Measurements from ENCODE around the gene DCLRE1C. TPM values are rescaled to one million over a fixed set of nuclear protein-coding genes. Genes with fewer than 3 reads are reported as not detected.
A peak's percentile ranks its signal among the peaks of the same experiment; 100 is the strongest.

DCLRE1C gene
- total and polyA plus RNA-seq, 2 experiments from 2014 or later = 7.8 to 8.0 TPM

GRCh38 chr10:14904864-14905263, 49.0 kb downstream of the DCLRE1C start:
- no peak overlapping the region for H3K4me3 ChIP-seq
- H3K9me2 ChIP-seq (replicated peaks; ENCODE audit: insufficient read depth) = no peaks in the 10 kb centered on the region
- no peak for DNase-seq (ENCODE audit: low spot score)
- no peaks in the 10 kb centered on the region for H4K20me1 ChIP-seq (ENCODE audit: insufficient read depth, poor library complexity, severe bottlenecking)
- no peaks in the 10 kb centered on the region for H3K4me1 ChIP-seq (ENCODE audit: insufficient read depth)
- H2AFZ ChIP-seq = no peak overlapping the region
- H3K36me3 ChIP-seq (replicated peaks; ENCODE audit: insufficient read depth, low read depth) = no peaks in the 10 kb centered on the region
- no peak overlapping the region for H3K27ac ChIP-seq
- WGBS (ENCODE audit: low lambda C conversion rate, missing lambda C conversion rate) = 97% methylated on average over 2 of the region's 2 CpGs
- no peaks in the 10 kb centered on the region for H3K9me3 ChIP-seq (ENCODE audit: low read depth)
- no peaks in the 10 kb centered on the region for H3K27me3 ChIP-seq
- TF ChIP-seq EZH2 (IDR thresholded peaks at IDR 0.05; ENCODE audit: borderline replicate concordance) (no peak), EZH2phosphoT487 (IDR thresholded peaks at IDR 0.05; ENCODE audit: low read depth, severe bottlenecking, unreplicated experiment) (no peak), CTCF (IDR thresholded peaks at IDR 0.05; ENCODE audit: poor library complexity) (no peak)
- H3K4me2 ChIP-seq = no peak overlapping the region
- H3K79me2 ChIP-seq = no peaks in the 10 kb centered on the region

- TF ChIP-seq CTCF (IDR thresholded peaks at IDR 0.05; ENCODE audit: poor library complexity) (peak; percentile 43), EZH2phosphoT487 (IDR thresholded peaks at IDR 0.05; ENCODE audit: low read depth, severe bottlenecking, unreplicated experiment) (no peak), EZH2 (IDR thresholded peaks at IDR 0.05; ENCODE audit: borderline replicate concordance) (no peak)
- no peak overlapping the region for H3K27ac ChIP-seq
- 53% methylated on average over 1 of the region's 1 CpG for WGBS (ENCODE audit: low lambda C conversion rate, missing lambda C conversion rate)
- H3K9me2 ChIP-seq (replicated peaks; ENCODE audit: insufficient read depth) = no peaks in the 10 kb centered on the region
- peak; percentile 41 for DNase-seq (ENCODE audit: low spot score)
- no peaks in the 10 kb centered on the region for H3K36me3 ChIP-seq (replicated peaks; ENCODE audit: insufficient read depth, low read depth)
- no peak overlapping the region for H3K4me3 ChIP-seq
- H3K4me2 ChIP-seq = no peak overlapping the region
- H3K79me2 ChIP-seq = no peaks in the 10 kb centered on the region
- H2AFZ ChIP-seq = no peak overlapping the region
- no peaks in the 10 kb centered on the region for H4K20me1 ChIP-seq (ENCODE audit: insufficient read depth, poor library complexity, severe bottlenecking)
- no peaks in the 10 kb centered on the region for H3K4me1 ChIP-seq (ENCODE audit: insufficient read depth)
- no peaks in the 10 kb centered on the region for H3K27me3 ChIP-seq
- no peaks in the 10 kb centered on the region for H3K9me3 ChIP-seq (ENCODE audit: low read depth)
Measured at GRCh38 chr10:14904316-14904732, 49.6 kb downstream of the DCLRE1C start.

GRCh38 chr10:14891151-14891550, 62.7 kb downstream of the DCLRE1C start:
- WGBS (ENCODE audit: low lambda C conversion rate, missing lambda C conversion rate) = 93% methylated on average over 1 of the region's 1 CpG
- Histone ChIP-seq H3K4me1 (ENCODE audit: insufficient read depth) (no peaks in the 10 kb centered on the region), H3K27me3 (no peaks in the 10 kb centered on the region), H3K9me2 (replicated peaks; ENCODE audit: insufficient read depth) (no peaks in the 10 kb centered on the region), H3K4me3 (no peak overlapping the region), H3K9me3 (ENCODE audit: low read depth) (no peaks in the 10 kb centered on the region), H3K27ac (no peak overlapping the region), H4K20me1 (ENCODE audit: insufficient read depth, poor library complexity, severe bottlenecking) (no peaks in the 10 kb centered on the region), H3K36me3 (replicated peaks; ENCODE audit: insufficient read depth, low read depth) (no peaks in the 10 kb centered on the region), H2AFZ (no peak overlapping the region), H3K4me2 (no peak overlapping the region), H3K79me2 (peaks cover 85% of the 10 kb centered on the region)
- TF ChIP-seq CTCF (IDR thresholded peaks at IDR 0.05; ENCODE audit: poor library complexity) (no peak), EZH2phosphoT487 (IDR thresholded peaks at IDR 0.05; ENCODE audit: low read depth, severe bottlenecking, unreplicated experiment) (no peak), EZH2 (IDR thresholded peaks at IDR 0.05; ENCODE audit: borderline replicate concordance) (no peak)
- DNase-seq (ENCODE audit: low spot score) = no peak

GRCh38 chr10:14889318-14889717, 64.6 kb downstream of the DCLRE1C start:
- Histone ChIP-seq H3K27me3 (no peaks in the 10 kb centered on the region), H3K4me3 (no peak overlapping the region), H4K20me1 (ENCODE audit: insufficient read depth, poor library complexity, severe bottlenecking) (no peaks in the 10 kb centered on the region), H2AFZ (no peak overlapping the region), H3K9me2 (replicated peaks; ENCODE audit: insufficient read depth) (no peaks in the 10 kb centered on the region), H3K9me3 (ENCODE audit: low read depth) (no peaks in the 10 kb centered on the region), H3K27ac (no peak overlapping the region), H3K4me1 (ENCODE audit: insufficient read depth) (no peaks in the 10 kb centered on the region), H3K4me2 (no peak overlapping the region), H3K36me3 (replicated peaks; ENCODE audit: insufficient read depth, low read depth) (no peaks in the 10 kb centered on the region), H3K79me2 (peaks cover 87% of the 10 kb centered on the region)
- 85% methylated on average over 2 of the region's 2 CpGs for WGBS (ENCODE audit: low lambda C conversion rate, missing lambda C conversion rate)
- peak; percentile 25 for TF ChIP-seq CTCF (IDR thresholded peaks at IDR 0.05; ENCODE audit: poor library complexity)
- no peak for TF ChIP-seq EZH2phosphoT487 (IDR thresholded peaks at IDR 0.05; ENCODE audit: low read depth, severe bottlenecking, unreplicated experiment)
- DNase-seq (ENCODE audit: low spot score) = no peak
